GM10266 (cell line): ENCODE results near the gene RXRB.
"Not testable (repeated sequence)": the region's sequence is repeated elsewhere in the genome, so short reads cannot be mapped to it uniquely, and the experiment has no call there.

Experiments
- DNase-seq: peaks from one replicate; pipeline ENCODE4 v3.0.0; 2012; ENCODE audit errors: extremely low spot score
- TF ChIP-seq, protein P1 (sequence below): IDR thresholded peaks from 2 replicates; pipeline ENCODE4 v1.5.1; 2012; ENCODE audit warnings: mild to moderate bottlenecking, low read depth; ENCODE audit not compliant: control insufficient read depth, insufficient read depth; ENCODE audit errors: missing control alignments

RXRB gene

DNA sequence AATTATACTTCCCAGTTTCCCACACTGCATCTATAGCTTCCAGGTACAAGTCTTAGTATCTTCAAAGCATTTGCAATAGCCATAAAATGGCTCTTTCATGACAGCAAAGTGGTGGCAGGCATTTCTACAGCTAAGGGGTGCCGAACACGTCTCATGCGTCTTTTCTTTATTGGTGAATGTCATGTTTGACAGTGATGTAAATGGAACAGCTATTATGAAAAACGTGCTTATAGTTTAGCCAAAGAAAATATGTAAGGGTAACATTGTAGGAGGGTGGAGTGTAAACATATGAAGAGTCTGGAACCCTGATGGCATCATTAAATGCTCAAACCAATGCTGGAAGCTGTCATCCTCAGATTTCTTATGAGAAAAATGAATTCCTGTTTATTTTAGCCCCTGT, 46.1 kb downstream of the RXRB start:
- no peak for DNase-seq
- TF ChIP-seq, protein P1, sequence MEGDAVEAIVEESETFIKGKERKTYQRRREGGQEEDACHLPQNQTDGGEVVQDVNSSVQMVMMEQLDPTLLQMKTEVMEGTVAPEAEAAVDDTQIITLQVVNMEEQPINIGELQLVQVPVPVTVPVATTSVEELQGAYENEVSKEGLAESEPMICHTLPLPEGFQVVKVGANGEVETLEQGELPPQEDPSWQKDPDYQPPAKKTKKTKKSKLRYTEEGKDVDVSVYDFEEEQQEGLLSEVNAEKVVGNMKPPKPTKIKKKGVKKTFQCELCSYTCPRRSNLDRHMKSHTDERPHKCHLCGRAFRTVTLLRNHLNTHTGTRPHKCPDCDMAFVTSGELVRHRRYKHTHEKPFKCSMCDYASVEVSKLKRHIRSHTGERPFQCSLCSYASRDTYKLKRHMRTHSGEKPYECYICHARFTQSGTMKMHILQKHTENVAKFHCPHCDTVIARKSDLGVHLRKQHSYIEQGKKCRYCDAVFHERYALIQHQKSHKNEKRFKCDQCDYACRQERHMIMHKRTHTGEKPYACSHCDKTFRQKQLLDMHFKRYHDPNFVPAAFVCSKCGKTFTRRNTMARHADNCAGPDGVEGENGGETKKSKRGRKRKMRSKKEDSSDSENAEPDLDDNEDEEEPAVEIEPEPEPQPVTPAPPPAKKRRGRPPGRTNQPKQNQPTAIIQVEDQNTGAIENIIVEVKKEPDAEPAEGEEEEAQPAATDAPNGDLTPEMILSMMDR = no peak

DNA sequence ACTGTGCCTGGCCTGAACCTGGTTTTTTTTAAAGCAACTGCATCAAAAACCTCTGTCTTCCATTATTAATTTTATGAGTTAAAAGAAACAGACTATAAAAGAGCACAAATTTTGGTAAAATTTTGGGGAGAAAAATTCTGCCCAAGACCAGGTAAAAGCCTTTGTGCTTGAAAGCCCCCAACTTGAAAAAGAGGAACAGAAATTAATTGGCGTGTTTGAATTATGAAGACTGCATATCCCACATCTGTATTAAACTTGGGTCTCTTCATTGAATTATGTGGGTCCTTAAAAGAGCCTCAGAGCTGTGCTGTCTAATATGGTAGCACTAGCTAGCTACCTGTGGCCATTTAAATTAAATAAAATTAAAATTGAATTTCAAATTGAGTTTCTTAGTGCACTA, 49.4 kb downstream of the RXRB start:
- TF ChIP-seq, protein P1 = no peak
- no peak for DNase-seq

DNA sequence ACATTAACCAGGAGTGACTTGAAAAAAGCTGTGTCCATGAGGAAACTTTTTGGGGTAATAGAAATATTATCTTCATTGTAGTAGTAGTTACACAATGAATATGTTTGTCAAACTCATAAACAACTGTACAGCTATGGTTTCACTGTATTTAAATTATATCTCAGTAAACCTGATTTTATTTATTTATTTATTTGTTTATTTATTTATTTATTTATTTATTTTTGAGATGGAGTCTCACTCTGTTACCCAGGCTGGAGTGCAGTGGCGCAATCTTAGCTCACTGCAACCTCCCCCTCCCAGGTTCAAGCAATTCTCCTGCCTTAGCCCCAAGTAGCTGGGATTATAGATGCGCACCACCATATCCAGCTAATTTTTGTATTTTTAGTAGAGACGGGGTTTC, 49.9 kb downstream of the RXRB start:
- not testable (repeated sequence) for DNase-seq

DNA sequence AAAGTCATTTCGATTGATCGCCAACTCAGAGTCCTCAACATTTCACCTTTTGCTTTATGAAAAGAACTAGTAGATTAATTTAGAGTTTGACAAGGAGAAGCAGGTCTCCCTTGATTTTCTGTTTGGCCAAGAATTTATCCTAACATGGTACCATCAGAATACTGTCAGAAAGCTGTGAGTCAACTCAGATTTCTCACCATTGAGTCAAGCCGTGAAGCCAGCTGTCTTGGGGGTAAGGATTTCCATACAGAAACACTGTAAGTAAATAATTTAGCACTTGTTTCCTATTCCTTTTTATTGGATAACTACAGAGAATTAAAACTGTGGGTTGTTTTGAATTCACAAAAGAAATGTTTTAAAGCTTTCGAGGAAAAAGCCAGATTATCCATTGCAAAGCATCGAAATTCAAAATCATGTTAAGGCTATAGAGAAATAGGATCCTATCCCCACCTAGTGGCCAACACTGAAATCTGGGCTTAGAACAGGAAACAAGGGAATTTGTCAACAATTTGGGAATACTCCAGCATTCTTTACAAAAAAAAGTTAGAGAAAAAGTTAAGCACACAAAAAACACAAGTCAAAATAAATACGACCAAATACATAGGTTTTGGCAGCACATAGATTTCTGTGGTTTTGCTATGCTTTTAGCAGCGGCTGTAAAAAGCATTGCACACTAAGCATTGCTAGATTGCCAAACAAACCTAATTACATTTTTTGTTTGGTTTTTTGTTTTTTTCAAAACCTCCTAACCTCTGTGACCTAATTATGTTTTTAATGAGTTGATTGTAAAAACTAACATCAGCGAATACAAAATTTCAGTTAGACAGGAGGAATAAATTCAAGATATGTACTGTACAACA, 52.4 kb downstream of the RXRB start:
- TF ChIP-seq, protein P1 = peak; percentile 66
- DNase-seq = no peak

DNA sequence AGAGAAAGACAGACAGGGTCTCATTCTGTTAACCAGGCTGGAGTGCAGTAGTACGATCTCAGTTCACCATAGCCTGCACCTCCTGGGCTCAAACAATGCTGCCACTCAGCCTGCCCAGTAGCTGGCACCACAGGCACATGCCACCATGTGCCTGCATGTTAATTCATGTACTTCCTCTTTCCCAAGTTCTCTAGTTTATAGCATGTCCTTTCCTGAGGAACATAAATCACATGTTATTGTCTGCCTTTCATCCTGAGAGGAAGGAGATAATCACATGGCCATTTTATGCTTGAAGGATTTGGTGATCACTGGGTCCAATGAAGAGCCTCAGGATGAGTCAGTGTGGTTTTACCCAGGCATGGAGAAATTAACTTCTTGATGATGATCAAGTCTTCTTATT, 56.1 kb downstream of the RXRB start:
- DNase-seq = no peak
- TF ChIP-seq, protein P1 = no peak
